Osteocyte (in vitro differentiated cells): Measurements from ENCODE around the gene LPIN2. TPM values are rescaled to one million over a fixed set of nuclear protein-coding genes. Genes with fewer than 3 reads are reported as not detected.

Experiments
- DNase-seq: peaks from one replicate; pipeline ENCODE4 v3.0.0; 2021; ENCODE audit warnings: mixed read lengths; ENCODE audit not compliant: unreplicated experiment; ENCODE audit errors: extremely low spot score
- H3K27ac Mint-ChIP-seq: one replicate; pipeline ENCODE4 v1.8.0; 2021; ENCODE audit warnings: mild to moderate bottlenecking, mixed read lengths; ENCODE audit not compliant: unreplicated experiment
- H3K27me3 Mint-ChIP-seq: one replicate; pipeline ENCODE4 v1.8.0; 2021; ENCODE audit warnings: mixed read lengths; ENCODE audit not compliant: unreplicated experiment
- H3K36me3 Mint-ChIP-seq: one replicate; pipeline ENCODE4 v1.8.0; 2021; ENCODE audit warnings: mixed read lengths; ENCODE audit not compliant: unreplicated experiment
- H3K4me1 Mint-ChIP-seq: one replicate; pipeline ENCODE4 v1.8.0; 2021; ENCODE audit warnings: mixed read lengths; ENCODE audit not compliant: unreplicated experiment
- H3K4me3 Mint-ChIP-seq: one replicate; pipeline ENCODE4 v1.8.0; 2021; ENCODE audit warnings: mild to moderate bottlenecking, moderate library complexity, mixed read lengths; ENCODE audit not compliant: unreplicated experiment
- H3K9me3 Mint-ChIP-seq: one replicate; pipeline ENCODE4 v1.8.0; 2021; ENCODE audit warnings: mixed read lengths; ENCODE audit not compliant: unreplicated experiment
- total RNA-seq: library from RNA; stranded (reverse); gene quantifications from 2 replicates; pipeline ENCODE4 v1.2.1, GENCODE V29; 2021
- TF ChIP-seq, protein P1 (sequence below): fragments of 200-600 bp; sonication (generic); IDR thresholded peaks from 2 replicates; pipeline ENCODE4 v1.5.0; 2021; ENCODE audit warnings: antibody characterized with exemption, mild to moderate bottlenecking, moderate library complexity

Gene LPIN2
- total RNA-seq, 1 donor from 2014 or later, result 34.8 TPM

DNA sequence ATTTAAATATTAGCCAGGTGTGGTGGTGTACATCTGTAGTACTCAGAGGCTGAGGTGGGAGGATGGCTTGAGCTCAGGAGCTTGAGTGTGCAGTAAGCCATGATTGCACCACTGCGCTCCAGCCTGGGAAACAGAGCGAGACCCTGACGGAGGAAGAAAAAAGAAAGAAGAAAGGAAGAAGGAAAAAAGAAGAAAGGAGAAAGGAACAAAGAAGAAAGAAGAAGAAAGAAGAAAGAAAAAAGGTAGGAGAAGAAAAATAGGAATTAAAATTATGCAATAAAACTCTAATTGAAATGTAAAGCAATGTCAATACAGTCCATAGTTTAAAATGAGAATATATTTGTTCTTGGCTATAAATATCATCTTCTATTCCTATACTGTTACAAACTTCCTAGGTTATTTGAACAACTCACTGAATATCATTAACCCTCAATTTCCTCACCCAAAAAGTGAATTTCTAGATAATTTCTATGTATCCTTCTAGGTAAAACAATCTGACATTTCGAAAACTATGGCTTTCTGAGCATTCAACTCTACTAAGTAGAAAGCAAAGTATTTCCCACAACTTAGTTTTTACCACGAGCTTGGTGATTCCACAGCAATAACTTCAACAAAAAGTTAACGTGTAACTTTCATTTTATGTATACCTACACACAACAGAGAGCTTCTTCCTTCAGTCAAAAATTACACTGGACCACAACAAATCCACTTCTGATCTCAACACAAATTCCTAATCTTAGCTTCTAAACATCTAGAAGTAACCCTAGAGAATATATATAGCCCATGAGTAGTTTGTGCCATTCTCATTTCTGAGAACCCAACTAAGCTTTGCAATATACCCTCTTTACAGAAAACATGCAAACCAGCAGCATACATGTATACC is 19.7 kb downstream of the LPIN2 start:
- TF ChIP-seq, protein P1, sequence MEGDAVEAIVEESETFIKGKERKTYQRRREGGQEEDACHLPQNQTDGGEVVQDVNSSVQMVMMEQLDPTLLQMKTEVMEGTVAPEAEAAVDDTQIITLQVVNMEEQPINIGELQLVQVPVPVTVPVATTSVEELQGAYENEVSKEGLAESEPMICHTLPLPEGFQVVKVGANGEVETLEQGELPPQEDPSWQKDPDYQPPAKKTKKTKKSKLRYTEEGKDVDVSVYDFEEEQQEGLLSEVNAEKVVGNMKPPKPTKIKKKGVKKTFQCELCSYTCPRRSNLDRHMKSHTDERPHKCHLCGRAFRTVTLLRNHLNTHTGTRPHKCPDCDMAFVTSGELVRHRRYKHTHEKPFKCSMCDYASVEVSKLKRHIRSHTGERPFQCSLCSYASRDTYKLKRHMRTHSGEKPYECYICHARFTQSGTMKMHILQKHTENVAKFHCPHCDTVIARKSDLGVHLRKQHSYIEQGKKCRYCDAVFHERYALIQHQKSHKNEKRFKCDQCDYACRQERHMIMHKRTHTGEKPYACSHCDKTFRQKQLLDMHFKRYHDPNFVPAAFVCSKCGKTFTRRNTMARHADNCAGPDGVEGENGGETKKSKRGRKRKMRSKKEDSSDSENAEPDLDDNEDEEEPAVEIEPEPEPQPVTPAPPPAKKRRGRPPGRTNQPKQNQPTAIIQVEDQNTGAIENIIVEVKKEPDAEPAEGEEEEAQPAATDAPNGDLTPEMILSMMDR, result no peak
- peaks cover 15% of the 10 kb centered on the region for H3K9me3 Mint-ChIP-seq
- DNase-seq, result no peak
- H3K4me3 Mint-ChIP-seq, result no peak overlapping the region
- H3K27me3 Mint-ChIP-seq, result no peaks in the 10 kb centered on the region
- H3K4me1 Mint-ChIP-seq, result peaks cover 31% of the 10 kb centered on the region
- no peak overlapping the region for H3K27ac Mint-ChIP-seq
- H3K36me3 Mint-ChIP-seq, result peaks cover 15% of the 10 kb centered on the region

DNA sequence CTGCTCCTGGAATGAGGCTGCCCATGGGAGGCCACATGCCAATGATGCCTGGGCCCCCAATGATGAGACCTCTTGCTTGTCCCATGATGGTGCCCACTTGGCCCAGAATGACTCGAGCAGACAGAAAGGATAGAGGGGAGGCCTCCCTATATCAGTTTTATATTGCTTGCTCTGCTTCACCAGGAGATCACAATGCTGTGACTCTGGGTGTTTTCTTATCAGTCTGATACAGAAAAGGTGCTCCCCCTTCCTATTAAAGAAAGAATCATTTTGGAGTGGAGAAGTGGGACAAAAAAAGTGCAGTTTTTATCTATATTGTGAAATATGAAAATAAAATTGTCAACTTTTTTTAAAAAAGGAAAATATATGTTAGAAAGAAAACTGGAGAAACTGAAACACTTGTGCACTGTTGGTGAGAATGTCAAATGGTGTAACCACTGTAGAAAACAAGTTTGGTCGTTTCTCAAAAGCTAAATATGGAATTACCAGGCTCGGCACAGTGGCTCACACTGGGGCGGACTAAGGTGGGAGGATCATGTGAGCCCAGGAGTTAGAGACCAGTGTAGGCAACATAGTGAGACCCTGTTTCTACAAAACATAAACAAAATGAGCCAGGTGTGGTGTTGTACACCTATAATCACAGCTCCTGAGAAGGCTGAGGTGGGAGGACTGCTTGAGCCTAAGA is 21.8 kb downstream of the LPIN2 start:
- Mint-ChIP-seq H3K4me1 (peaks cover 33% of the 10 kb centered on the region), H3K36me3 (peaks cover 15% of the 10 kb centered on the region), H3K4me3 (no peak overlapping the region), H3K9me3 (peaks cover 15% of the 10 kb centered on the region), H3K27ac (no peak overlapping the region), H3K27me3 (no peaks in the 10 kb centered on the region)
- TF ChIP-seq, protein P1, result no peak
- no peak for DNase-seq

DNA sequence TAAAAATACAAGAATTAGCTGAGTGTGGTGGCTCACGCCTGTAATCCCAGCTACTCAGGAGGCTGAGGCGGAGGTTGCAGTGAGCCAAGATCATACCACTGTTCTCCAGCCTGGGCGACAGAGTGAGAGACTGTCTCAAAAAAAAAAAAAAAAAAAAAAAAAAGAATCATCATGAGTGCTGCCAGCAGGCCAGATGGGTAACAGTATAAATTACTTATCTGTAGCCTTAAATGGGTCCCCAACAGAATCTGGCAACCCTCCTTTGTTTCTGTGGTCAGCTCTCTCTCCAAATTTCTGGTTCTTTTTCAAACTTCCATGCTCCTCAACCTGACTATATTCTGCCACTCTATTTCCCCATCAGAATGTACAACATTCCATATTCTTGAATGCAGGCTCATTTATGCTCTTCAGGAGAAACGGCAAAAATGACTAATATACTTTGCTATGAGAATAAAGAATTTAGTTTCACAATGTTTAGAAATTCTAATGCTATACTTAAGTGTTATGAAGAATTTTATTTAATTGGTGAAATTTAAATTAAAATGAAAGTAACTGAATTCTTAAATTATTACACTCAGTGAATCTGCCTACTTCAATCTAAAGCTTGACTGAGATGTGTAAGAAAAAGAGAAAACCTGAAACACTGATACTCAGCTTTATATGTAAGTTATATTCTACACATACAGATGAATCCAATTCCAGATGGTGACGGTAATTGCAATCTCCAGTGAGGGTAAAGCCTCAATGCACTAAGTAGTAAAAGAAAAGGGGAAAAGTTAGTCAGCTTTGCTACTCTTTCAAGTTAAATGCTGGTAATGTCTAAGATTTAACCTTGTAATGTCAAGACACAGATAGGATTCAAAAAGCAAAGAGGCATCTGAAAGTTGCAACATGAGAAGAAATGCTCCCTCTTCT is 24.8 kb downstream of the LPIN2 start:
- Mint-ChIP-seq H3K4me1 (peaks cover 52% of the 10 kb centered on the region), H3K4me3 (peak overlapping the region; percentile 1), H3K27ac (peak overlapping the region; percentile 62), H3K27me3 (no peaks in the 10 kb centered on the region), H3K36me3 (peaks cover 12% of the 10 kb centered on the region), H3K9me3 (peaks cover 15% of the 10 kb centered on the region)
- no peak for DNase-seq
- TF ChIP-seq, protein P1, result no peak

DNA sequence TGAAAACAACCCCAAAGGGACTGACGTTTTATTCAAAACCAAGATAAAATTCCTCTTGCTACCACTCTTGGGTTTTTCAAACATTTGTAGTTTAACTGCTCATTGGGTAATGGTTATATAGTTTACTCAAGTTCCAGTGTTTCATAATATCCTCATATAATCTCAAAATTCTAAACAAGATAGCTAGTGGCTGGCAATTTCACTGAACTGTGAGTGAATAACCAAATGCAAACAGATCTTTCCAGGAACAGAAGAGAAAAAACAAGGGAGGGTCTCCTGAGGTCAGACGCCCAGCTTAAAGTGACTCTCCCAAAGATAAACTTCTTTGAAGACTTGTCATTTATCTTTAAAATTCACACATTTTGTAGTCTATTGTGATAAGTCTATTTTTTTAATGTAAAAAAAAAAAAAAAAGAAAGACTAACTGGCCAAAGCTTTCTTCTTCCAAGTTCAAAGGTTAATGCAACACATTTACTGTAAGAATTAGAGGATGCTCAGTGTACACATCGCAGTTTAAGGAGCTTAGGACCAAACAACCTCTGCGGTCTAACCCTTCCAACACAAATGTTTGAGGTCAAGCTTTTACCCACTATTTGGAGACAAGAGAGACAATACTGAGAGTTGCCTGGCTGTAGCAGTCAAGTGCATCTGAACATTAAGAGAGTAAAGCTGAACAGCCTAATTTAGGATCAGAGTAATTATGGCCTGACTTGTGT is 26.6 kb downstream of the LPIN2 start:
- DNase-seq, result no peak
- peaks cover 13% of the 10 kb centered on the region for H3K9me3 Mint-ChIP-seq
- H3K4me3 Mint-ChIP-seq, result no peak overlapping the region
- no peaks in the 10 kb centered on the region for H3K27me3 Mint-ChIP-seq
- TF ChIP-seq, protein P1, result no peak
- H3K27ac Mint-ChIP-seq, result peak overlapping the region; percentile 1
- H3K36me3 Mint-ChIP-seq, result peaks cover 9% of the 10 kb centered on the region
- peaks cover 71% of the 10 kb centered on the region for H3K4me1 Mint-ChIP-seq
